K562 (cell line): ENCODE data around the gene PREX1.

Source experiments
- EP300 ChIP-seq: IDR thresholded peaks from 2 replicates; pipeline ENCODE4 v1.6.1; 2012; ENCODE audit warnings: low read length, improper control_type of control experiment
- FOXK2 ChIP-seq, 2 experiments: fragments of 450-650 bp; IDR thresholded peaks in 1 of 2; conservative IDR thresholded peaks in 1 of 2; 2 replicates each; pipeline ENCODE4 v1.6.1; 2016; ENCODE audit warnings: low read depth in 2 of 2, mild to moderate bottlenecking in 1 of 2

- TF ChIP-seq EP300, result no peak
- TF ChIP-seq FOXK2 (conservative IDR thresholded peaks at IDR 0.05 in 1 of 2, IDR thresholded peaks at IDR 0.05 in 1 of 2; ENCODE audit: low read depth in 2 of 2), result no peak
These were observed 42.0 kb downstream of the PREX1 start for GRCh38 chr20:48785801-48786200.
